GM12864 (cell line): ENCODE results near the gene PSENEN.

ENCODE experiments used
- DNase-seq: peaks from one replicate; pipeline ENCODE4 v3.0.0-alpha.2; 2011; ENCODE audit warnings: low read depth
- H3K4me3 ChIP-seq: 2 replicates; pipeline ENCODE4 v1.5.1; 2011; ENCODE audit warnings: mild to moderate bottlenecking, low read depth, low read length, control low read depth
- TF ChIP-seq, protein P1 (sequence below): IDR thresholded peaks from 2 replicates; pipeline ENCODE4 v1.5.1; 2011; ENCODE audit warnings: low read depth, mild to moderate bottlenecking, moderate library complexity, low read length, control low read depth, inconsistent platforms; ENCODE audit errors: missing control alignments

Gene PSENEN

DNA sequence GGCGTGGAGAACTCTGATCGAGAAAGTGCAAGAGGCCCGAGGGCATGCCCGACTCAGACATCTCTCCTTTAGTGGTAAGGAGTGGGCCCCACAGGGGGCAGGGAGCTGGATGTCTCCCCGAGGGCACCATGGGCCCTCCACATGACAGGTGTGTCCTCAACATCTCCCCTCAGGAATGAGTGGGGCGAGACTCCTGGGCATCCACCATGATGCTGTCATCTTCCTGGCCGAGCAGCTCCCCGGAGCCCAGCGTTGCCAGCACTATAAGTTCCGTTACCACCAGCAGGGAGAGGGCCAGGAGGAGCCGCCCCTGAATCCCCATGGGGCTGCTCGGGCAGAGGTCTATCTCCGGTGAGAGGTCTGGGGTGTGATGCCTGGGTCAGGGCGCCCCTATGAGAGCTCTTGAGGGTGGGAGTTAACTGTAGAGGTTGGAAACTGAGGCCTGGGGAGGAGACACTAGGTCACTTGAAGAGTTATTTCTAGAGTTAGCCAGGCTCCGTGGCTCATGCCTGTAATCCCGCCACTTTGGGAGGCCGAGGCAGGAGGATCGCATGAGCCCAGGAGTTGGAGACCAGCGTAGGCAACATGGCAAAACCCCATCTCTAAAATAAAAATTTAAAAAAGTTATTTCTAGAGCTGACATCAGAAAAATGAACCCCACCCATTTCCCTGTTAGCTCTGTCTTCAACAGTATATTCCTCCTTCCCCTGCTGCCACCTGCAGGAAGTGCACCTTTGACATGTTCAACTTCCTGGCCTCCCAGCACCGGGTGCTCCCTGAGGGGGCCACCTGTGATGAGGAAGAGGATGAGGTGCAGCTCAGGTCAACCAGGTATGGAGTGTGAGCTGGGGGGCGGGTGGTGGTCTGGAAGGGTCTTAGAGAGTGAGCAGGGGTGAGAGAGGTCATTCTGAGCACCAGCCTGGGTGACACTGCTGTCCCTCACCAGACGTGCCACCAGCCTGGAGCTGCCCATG lies 8.3 kb upstream of the PSENEN start:
- no peak for DNase-seq
- no peak overlapping the region for H3K4me3 ChIP-seq
- TF ChIP-seq, protein P1, sequence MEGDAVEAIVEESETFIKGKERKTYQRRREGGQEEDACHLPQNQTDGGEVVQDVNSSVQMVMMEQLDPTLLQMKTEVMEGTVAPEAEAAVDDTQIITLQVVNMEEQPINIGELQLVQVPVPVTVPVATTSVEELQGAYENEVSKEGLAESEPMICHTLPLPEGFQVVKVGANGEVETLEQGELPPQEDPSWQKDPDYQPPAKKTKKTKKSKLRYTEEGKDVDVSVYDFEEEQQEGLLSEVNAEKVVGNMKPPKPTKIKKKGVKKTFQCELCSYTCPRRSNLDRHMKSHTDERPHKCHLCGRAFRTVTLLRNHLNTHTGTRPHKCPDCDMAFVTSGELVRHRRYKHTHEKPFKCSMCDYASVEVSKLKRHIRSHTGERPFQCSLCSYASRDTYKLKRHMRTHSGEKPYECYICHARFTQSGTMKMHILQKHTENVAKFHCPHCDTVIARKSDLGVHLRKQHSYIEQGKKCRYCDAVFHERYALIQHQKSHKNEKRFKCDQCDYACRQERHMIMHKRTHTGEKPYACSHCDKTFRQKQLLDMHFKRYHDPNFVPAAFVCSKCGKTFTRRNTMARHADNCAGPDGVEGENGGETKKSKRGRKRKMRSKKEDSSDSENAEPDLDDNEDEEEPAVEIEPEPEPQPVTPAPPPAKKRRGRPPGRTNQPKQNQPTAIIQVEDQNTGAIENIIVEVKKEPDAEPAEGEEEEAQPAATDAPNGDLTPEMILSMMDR: peak; percentile 37

DNA sequence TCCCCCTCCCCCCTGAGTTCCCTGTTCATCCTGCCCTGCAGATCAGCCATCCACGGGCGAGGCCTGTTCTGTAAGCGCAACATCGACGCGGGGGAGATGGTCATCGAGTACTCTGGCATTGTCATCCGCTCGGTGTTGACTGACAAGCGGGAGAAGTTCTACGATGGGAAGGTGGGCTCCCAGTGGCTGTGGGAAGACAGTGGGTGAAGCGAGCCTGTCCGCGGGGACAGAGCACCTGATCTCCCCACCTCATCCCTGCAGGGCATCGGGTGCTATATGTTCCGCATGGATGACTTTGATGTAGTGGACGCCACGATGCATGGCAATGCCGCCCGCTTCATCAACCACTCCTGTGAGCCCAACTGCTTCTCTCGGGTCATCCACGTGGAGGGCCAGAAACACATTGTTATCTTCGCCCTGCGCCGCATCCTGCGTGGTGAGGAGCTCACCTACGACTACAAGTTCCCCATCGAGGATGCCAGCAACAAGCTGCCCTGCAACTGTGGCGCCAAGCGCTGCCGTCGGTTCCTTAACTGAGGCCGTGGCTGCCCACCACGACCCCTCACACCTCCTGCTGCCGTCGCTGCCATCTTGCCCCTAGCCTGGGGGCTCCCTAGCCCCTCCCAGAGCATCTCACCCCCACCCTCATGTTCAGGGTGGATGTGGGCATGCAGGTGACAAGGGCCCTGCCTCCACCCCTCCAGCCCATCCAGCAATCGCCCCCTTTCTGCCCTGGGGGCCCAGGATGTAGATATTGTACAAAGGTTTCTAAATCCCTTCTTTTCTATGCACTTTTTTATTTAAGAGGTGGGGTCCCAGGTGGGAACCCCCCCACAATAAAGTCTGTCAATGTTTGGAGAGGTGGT lies 7.2 kb upstream of the PSENEN start:
- no peak for DNase-seq
- no peak overlapping the region for H3K4me3 ChIP-seq
- TF ChIP-seq, protein P1: no peak

DNA sequence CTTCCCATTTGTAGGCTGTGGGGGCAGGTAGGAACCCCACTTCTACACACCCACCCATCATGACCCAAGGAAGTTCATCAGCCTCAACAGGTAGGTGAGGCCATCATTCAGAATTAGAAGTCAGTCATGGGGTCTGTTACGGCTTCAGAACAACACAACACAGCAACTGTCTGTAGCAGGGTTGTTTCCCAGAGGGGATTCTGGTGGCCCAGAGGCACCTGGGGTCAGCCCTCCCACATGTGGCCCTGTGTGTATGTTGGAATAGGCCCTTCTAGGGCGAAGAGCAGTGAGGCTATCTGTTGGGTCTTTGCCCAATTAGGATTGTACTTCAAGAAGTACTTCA lies 6.6 kb upstream of the PSENEN start:
- no peak overlapping the region for H3K4me3 ChIP-seq
- DNase-seq: no peak
- TF ChIP-seq, protein P1: no peak

DNA sequence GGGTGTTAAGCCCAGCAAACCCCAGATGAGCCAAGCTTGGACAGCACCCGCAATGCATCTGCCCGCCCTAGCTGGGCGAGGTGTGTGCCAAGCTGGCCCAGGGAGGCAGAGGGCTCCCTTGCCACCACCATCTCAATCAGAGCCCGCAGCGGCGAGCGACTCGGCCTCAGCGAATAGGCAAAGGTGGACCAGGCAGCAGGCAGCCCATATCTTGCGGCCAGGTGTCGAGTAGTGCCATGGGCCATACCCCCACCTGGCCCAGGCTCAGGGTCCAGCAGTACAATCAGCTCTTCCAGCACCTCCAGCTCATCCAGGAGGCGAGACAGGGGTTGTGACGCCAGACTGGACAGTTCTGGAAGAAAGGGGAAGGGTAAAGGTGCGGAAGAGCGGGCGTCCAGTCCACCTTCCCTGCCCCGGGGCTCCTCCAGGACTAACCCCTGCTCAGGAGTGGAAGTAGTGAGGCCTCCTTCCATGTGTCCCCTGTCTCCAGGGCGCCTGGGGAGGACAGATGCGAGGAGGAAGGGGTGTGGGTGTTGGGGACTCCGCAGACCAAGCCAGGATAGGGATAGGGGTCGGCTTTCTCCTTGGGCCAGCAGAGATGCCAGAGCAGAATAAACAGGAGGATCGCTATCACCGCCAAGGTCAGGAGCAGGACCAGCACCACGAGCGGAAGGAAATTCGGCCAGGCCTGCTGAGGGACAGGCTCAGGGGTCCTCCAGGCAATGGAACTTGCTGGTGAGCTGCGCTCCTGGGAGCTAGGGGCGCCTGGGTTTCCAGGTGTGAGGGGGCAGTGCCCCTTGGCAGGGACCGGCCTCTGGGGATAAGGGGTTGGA lies 6.0 kb upstream of the PSENEN start:
- DNase-seq: no peak
- TF ChIP-seq, protein P1: no peak
- peak overlapping the region; percentile 65 for H3K4me3 ChIP-seq

DNA sequence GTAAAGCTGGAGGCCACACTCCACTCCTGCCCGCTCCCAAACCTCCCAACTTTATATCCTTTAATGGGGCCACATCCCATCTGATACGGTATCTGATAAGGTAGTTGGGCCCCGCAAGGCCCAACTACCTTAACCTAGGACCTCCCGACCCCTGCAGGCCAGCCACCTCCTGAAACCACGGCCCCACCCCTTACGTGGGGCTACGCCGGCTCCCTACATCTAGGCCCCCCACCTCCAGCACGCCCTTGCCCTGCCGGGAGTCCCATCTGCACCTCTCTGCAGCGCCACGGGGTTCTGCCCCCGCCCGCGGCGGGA lies 5.4 kb upstream of the PSENEN start:
- DNase-seq: no peak
- TF ChIP-seq, protein P1: no peak

DNA sequence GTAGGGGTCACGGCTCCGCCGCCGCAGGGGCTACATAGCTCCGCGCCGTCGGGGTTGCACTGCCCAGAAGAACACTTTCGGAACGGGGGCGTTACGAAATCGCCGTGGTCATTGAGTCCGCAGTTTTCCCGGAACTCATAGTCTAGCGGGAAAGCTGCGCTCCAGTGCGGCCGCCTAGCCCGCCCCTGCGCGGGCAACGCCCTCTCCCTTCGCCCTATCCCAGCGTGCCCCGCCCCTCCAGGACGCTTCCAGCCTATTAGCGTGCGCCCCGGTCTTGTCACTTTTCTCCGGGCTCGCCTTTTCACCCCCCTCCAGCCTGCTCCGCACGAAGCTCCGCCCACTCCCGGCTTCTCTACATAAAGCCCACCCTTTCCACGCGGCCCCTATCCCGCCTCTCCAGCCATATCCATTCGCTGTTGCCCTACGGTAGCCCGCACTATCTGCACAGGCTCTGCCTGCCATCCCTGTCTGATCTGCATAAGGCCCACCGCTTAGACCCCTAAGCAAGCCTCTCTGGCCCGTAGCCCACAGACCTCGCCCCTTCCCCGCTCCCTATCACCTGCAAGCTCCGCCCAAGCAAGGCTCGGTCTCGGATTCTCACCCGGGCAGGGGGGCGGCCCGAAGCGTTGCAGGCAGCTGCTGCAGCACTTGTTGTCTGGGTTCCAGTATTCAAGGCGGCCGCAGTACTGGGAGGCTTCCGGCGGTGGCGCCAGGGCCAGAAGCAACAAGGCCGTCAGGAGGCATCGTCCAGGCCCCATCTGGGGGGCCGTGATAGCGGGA lies 4.8 kb upstream of the PSENEN start:
- TF ChIP-seq, protein P1: no peak
- peak; percentile 86 for DNase-seq
- peak overlapping the region; percentile 65 for H3K4me3 ChIP-seq

More for the DNA sequence above, 5.4 kb upstream of the PSENEN start:
- peak overlapping the region; percentile 65 for H3K4me3 ChIP-seq
